H54 (cell line): ENCODE results near the gene TNFAIP8L3.

Source experiments
- DNase-seq: peaks from one replicate; pipeline ENCODE4 v3.0.0; 2011; ENCODE audit warnings: low spot score, mixed read lengths; ENCODE audit not compliant: insufficient read length
- FAIRE-seq: peaks from 3 replicates; lab custom pipeline; 2011; peaks lifted over from hg19 to GRCh38; lab: Jason Lieb, UNC
- POLR2A ChIP-seq: IDR thresholded peaks from 2 replicates; pipeline ENCODE4 v1.6.1; 2011; ENCODE audit warnings: low read depth, mild to moderate bottlenecking, low read length

The TNFAIP8L3 gene

DNA sequence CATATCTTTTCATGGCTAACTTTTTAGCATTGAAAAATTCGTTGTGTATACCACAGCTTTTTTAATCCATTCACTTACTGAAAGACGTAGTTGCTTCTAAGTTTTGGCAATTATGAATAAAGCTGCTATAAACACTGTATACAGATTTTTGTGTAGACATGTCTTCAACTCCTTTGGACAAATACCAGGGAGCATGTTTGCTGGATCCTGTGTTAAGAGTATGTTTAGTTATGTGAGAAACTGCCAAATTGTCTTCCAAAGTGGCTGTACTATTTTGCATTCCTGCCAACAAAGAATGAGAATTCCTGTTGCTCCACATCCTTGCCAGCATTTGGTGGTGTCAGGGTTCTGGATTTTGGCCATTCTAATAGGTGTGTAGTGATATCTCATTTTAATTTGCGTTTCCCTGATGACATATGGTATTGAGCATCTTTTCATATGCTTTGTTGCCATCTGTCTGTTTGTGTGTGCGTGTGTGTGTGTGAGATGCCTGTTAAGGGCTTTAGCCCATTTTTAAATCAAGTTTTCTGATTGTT, 87.5 kb downstream of the TNFAIP8L3 start:
- TF ChIP-seq POLR2A = no peak
- DNase-seq = no peak
- FAIRE-seq = no peak
